Right atrium auricular region (tissue), 2 donors: Measurements from ENCODE around the gene INPP4B. TPM values are rescaled to one million over a fixed set of nuclear protein-coding genes. Genes with fewer than 3 reads are reported as not detected.

Source experiments
- DNase-seq: peaks from one replicate; pipeline ENCODE4 v3.0.0-alpha.2; 2019; ENCODE audit warnings: low spot score
- H3K27ac ChIP-seq, 2 donors: fragments of 200-600 bp; sonication (generic); 1 replicate in 1 of 2; 2 replicates in 1 of 2; pipeline ENCODE4 v1.5.1; 2016 to 2019
- H3K27me3 ChIP-seq, 2 donors: fragments of 200-600 bp; sonication (generic); one replicate each; pipeline versions ENCODE4 v1.5.1 to v1.6.0; 2017 to 2019
- H3K36me3 ChIP-seq: fragments of 200-600 bp; sonication (generic); one replicate; pipeline ENCODE4 v1.5.1; 2016
- H3K4me1 ChIP-seq, 2 donors: fragments of 200-600 bp; sonication (generic); one replicate each; pipeline versions ENCODE4 v1.5.1 to v1.6.0; 2017 to 2019
- H3K4me3 ChIP-seq, 2 donors: fragments of 200-600 bp; sonication (generic); 1 replicate in 1 of 2; 2 replicates in 1 of 2; pipeline ENCODE4 v1.5.1; 2017 to 2019; ENCODE audit warnings: mild to moderate bottlenecking in 1 of 2, moderate library complexity in 1 of 2
- H3K9me3 ChIP-seq, 2 donors: fragments of 200-600 bp; sonication (generic); one replicate each; pipeline ENCODE4 v1.5.1; 2019
- CTCF ChIP-seq, 2 donors: fragments of 200-600 bp; sonication (generic); IDR thresholded peaks; one replicate each; pipeline ENCODE4 v1.5.1; 2019; ENCODE audit warnings: antibody characterized with exemption in 2 of 2
- total RNA-seq, 2 donors: library from RNA; depleted of rRNA; stranded (reverse); fragments of >200 nt; gene quantifications; one replicate each; pipeline ENCODE4 v1.1.0, GENCODE V29; 2016

The INPP4B gene
- total RNA-seq, 2 donors from 2014 or later: 14.8 to 15.3 TPM

GRCh38 chr4:142307857-142308256 is 538.2 kb downstream of the INPP4B start:
- Histone ChIP-seq H3K4me3 (no peak overlapping the region), H3K36me3 (no peaks in the 10 kb centered on the region), H3K27ac (no peak overlapping the region), H3K4me1 (no peaks in the 10 kb centered on the region), H3K9me3 (no peaks in the 10 kb centered on the region), H3K27me3 (no peaks in the 10 kb centered on the region)
- TF ChIP-seq CTCF (IDR thresholded peaks at IDR 0.05): no peak
- DNase-seq: no peak

- Histone ChIP-seq H3K4me3 (no peak overlapping the region), H3K27ac (no peak overlapping the region), H3K9me3 (no peaks in the 10 kb centered on the region), H3K36me3 (no peaks in the 10 kb centered on the region), H3K4me1 (no peaks in the 10 kb centered on the region), H3K27me3 (no peaks in the 10 kb centered on the region)
- no peak for DNase-seq
- TF ChIP-seq CTCF (IDR thresholded peaks at IDR 0.05): no peak
Measured at GRCh38 chr4:142297313-142297712, 548.8 kb downstream of the INPP4B start.

- H3K27me3 ChIP-seq: no peaks in the 10 kb centered on the region
- no peak for TF ChIP-seq CTCF (IDR thresholded peaks at IDR 0.05)
Measured at GRCh38 chr4:142293536-142293935, 552.6 kb downstream of the INPP4B start.

GRCh38 chr4:142292231-142292630 is 553.9 kb downstream of the INPP4B start:
- Histone ChIP-seq H3K4me3 (no peak overlapping the region), H3K27me3 (no peaks in the 10 kb centered on the region), H3K4me1 (no peaks in the 10 kb centered on the region), H3K27ac (no peak overlapping the region), H3K36me3 (no peaks in the 10 kb centered on the region), H3K9me3 (no peaks in the 10 kb centered on the region)
- DNase-seq: no peak
- no peak for TF ChIP-seq CTCF (IDR thresholded peaks at IDR 0.05)

More at GRCh38 chr4:142293536-142293935, 552.6 kb downstream of the INPP4B start:
- no peak overlapping the region for H3K4me3 ChIP-seq
- no peak overlapping the region for H3K27ac ChIP-seq
- no peaks in the 10 kb centered on the region for H3K9me3 ChIP-seq
- H3K4me1 ChIP-seq: no peaks in the 10 kb centered on the region
- DNase-seq: no peak
- no peaks in the 10 kb centered on the region for H3K36me3 ChIP-seq

GRCh38 chr4:142291299-142292050 is 554.6 kb downstream of the INPP4B start:
- H3K4me3 ChIP-seq: no peak overlapping the region
- no peaks in the 10 kb centered on the region for H3K36me3 ChIP-seq
- H3K9me3 ChIP-seq: no peaks in the 10 kb centered on the region
- H3K27me3 ChIP-seq: no peaks in the 10 kb centered on the region
- no peak for TF ChIP-seq CTCF (IDR thresholded peaks at IDR 0.05)
- H3K4me1 ChIP-seq: no peaks in the 10 kb centered on the region
- no peak for DNase-seq
- no peak overlapping the region for H3K27ac ChIP-seq

- no peak overlapping the region for H3K4me3 ChIP-seq
- H3K9me3 ChIP-seq: no peaks in the 10 kb centered on the region
- TF ChIP-seq CTCF (IDR thresholded peaks at IDR 0.05): no peak
- no peaks in the 10 kb centered on the region for H3K36me3 ChIP-seq
- H3K27ac ChIP-seq: no peak overlapping the region
- H3K4me1 ChIP-seq: no peaks in the 10 kb centered on the region
- no peaks in the 10 kb centered on the region for H3K27me3 ChIP-seq
- no peak for DNase-seq
Measured at GRCh38 chr4:142287371-142287770, 558.7 kb downstream of the INPP4B start.
